Keratinocyte (primary cell): ENCODE measurements around the gene U2AF1L4.

Experiments
- CTCF ChIP-seq, 3 experiments: IDR thresholded peaks in 1 of 3; conservative IDR thresholded peaks in 1 of 3; optimal IDR thresholded peaks in 1 of 3; 2 replicates in 2 of 3; 3 replicates in 1 of 3; pipeline versions ENCODE3 to v1.5.1; 2011; ENCODE audit warnings: low read length in 3 of 3, mild to moderate bottlenecking in 3 of 3, moderate library complexity in 2 of 3, control low read depth in 1 of 3, inconsistent platforms in 1 of 3; ENCODE audit not compliant: insufficient read depth in 2 of 3; ENCODE audit errors: extremely low read depth in 1 of 3
- EZH2 ChIP-seq: IDR thresholded peaks from one replicate; pipeline ENCODE4 v1.6.1; 2012; ENCODE audit warnings: inconsistent platforms, mild to moderate bottlenecking, low read length, moderate library complexity

- no peak for TF ChIP-seq CTCF (optimal IDR thresholded peaks at IDR 0.05 in 1 of 3, IDR thresholded peaks at IDR 0.05 in 1 of 3, conservative IDR thresholded peaks at IDR 0.05 in 1 of 3; ENCODE audit: extremely low read depth in 1 of 3, insufficient read depth in 2 of 3, low read length in 3 of 3)
- TF ChIP-seq EZH2: no peak
Measured at GRCh38 chr19:35757231-35757748, 12.1 kb upstream of the U2AF1L4 start.
